Upper lobe of right lung (tissue), 1 donor: ENCODE results near the gene PRKG1. TPM values are rescaled to one million over a fixed set of nuclear protein-coding genes. Genes with fewer than 3 reads are reported as not detected.

Source experiments
- ATAC-seq: fragments of 200-7000 bp; cut with Tn5 transposase; one replicate; pipeline ENCODE4 v1.9.1; 2020; ENCODE audit warnings: mild to moderate bottlenecking, moderate library complexity
- DNase-seq: peaks from one replicate; pipeline ENCODE4 v3.0.0-alpha.2; 2020
- H3K27ac ChIP-seq: fragments of 200-600 bp; one replicate; pipeline ENCODE4 v1.8.0; 2022
- H3K27me3 ChIP-seq: fragments of 200-600 bp; one replicate; pipeline ENCODE4 v1.8.0; 2022; ENCODE audit warnings: mild to moderate bottlenecking
- H3K36me3 ChIP-seq: fragments of 200-600 bp; one replicate; pipeline ENCODE4 v1.8.0; 2022
- H3K4me1 ChIP-seq: fragments of 200-600 bp; one replicate; pipeline ENCODE4 v1.8.0; 2022
- H3K4me3 ChIP-seq: fragments of 200-600 bp; one replicate; pipeline ENCODE4 v1.8.0; 2022; ENCODE audit warnings: mild to moderate bottlenecking
- H3K9me3 ChIP-seq: fragments of 200-600 bp; one replicate; pipeline ENCODE4 v1.8.0; 2022
- intact Hi-C: fragments of 100-400 bp; cut with DNase I; formaldehyde crosslinking; loops from one replicate; pipeline ENCODE4 v1.11.0; 2022
- total RNA-seq: library from RNA; stranded (reverse); fragmentation: NEBNext Ultra II Directional; extraction: Animal tissue kit (Norgen Biotek cat#: 25700); gene quantifications from one replicate; pipeline ENCODE4 v1.2.1, GENCODE V29; 2021
- TF ChIP-seq, protein P1 (sequence below): fragments of 200-600 bp; IDR thresholded peaks from one replicate; pipeline ENCODE4 v1.8.0; 2022; ENCODE audit warnings: antibody characterized with exemption
- donor health status: DM: no; HTN: yes; CAD: no; lungs with severe emphysema.

The PRKG1 gene
- total RNA-seq, 1 donor from 2014 or later: 30.0 TPM

DNA sequence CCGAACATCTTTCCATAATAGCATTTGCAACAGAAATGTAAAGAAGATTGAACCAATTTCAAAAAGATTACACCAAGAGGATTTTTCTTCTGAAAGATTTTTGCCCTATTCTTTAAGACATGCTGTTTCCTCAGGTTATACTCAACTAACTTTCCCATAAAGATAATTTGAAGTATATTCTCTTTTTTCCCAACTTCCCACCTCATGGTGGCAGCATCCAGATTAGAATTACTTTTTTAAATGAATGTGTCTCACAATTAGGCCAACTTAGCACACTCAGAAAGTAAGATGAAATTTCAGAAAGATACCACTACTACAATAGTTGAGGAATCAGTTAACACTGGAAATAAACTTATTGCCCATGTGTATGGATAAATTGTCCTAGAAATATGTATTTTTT is 803.3 kb downstream of the PRKG1 start:
- no peak for DNase-seq
- TF ChIP-seq, protein P1, sequence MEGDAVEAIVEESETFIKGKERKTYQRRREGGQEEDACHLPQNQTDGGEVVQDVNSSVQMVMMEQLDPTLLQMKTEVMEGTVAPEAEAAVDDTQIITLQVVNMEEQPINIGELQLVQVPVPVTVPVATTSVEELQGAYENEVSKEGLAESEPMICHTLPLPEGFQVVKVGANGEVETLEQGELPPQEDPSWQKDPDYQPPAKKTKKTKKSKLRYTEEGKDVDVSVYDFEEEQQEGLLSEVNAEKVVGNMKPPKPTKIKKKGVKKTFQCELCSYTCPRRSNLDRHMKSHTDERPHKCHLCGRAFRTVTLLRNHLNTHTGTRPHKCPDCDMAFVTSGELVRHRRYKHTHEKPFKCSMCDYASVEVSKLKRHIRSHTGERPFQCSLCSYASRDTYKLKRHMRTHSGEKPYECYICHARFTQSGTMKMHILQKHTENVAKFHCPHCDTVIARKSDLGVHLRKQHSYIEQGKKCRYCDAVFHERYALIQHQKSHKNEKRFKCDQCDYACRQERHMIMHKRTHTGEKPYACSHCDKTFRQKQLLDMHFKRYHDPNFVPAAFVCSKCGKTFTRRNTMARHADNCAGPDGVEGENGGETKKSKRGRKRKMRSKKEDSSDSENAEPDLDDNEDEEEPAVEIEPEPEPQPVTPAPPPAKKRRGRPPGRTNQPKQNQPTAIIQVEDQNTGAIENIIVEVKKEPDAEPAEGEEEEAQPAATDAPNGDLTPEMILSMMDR: no peak
- Histone ChIP-seq H3K36me3 (no peaks in the 10 kb centered on the region), H3K4me1 (no peaks in the 10 kb centered on the region), H3K27ac (no peak overlapping the region), H3K27me3 (no peaks in the 10 kb centered on the region), H3K4me3 (no peak overlapping the region), H3K9me3 (no peaks in the 10 kb centered on the region)
- intact Hi-C loops: no loop called here
- no peak for ATAC-seq

DNA sequence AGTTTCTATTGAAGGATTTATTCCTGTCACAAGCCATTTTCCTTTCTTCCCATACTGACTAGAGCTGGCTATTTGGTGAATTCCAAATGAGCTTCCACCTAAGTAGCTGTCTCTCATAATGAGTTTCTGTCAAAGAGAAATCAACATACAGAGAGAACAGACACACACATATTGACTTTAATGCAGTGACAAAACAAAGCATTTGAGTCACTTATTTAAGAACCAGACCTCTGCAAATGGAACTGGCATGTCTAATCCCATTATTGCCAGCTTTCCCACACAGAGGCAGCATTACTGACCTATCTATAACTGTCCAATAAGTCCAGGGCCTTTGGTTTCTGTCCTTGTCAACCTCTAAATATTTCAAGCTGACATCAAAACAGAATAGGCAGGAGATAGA is 804.4 kb downstream of the PRKG1 start:
- DNase-seq (no peak), ATAC-seq (no peak)
- no peaks in the 10 kb centered on the region for H3K9me3 ChIP-seq
- intact Hi-C loops: no loop called here
- H3K27ac ChIP-seq: no peak overlapping the region
- H3K4me3 ChIP-seq: no peak overlapping the region
- H3K4me1 ChIP-seq: no peaks in the 10 kb centered on the region
- no peaks in the 10 kb centered on the region for H3K36me3 ChIP-seq
- H3K27me3 ChIP-seq: no peaks in the 10 kb centered on the region
- TF ChIP-seq, protein P1: no peak

DNA sequence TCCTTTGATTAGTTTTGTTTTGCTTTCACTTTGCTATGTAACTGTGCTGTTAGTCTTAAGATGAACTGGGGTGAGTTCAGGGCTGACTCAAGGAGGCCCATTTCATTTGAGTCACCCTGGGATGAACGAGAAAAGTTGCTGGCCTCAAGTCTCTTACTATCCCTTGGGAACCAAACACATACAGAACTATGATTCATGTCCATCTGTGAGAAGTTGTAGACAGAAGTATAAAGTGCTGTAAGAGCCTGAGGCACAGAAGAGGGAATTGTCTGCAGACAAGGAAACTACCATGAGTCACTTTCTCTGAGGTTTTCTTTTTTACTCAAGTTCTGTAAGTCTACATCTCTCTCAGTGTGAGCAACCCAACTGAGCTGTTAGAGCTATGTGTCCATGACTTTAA is 805.0 kb downstream of the PRKG1 start:
- Histone ChIP-seq H3K4me1 (no peaks in the 10 kb centered on the region), H3K27ac (no peak overlapping the region), H3K27me3 (no peaks in the 10 kb centered on the region), H3K36me3 (no peaks in the 10 kb centered on the region), H3K4me3 (no peak overlapping the region), H3K9me3 (no peaks in the 10 kb centered on the region)
- DNase-seq (no peak), ATAC-seq (peak; percentile 36)
- TF ChIP-seq, protein P1: no peak
- intact Hi-C loops: no loop called here

DNA sequence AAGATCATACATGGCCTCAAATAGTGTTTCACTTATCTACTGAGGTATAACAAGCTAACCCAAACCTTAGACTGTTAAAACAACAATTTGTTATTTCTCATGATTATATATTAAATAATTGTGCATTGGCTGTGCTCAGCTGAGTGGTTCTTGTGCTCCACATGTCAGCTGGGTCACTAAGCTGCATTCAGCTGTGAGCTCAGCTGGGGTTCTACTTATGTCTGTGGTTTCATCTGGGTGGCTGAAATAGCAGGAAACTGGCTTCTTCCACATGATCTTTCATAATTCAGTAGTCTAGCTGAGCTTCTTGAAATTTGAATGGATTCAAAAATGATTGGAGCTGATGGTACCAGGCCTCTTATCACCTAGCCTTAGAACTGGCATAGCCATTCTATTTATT is 806.9 kb downstream of the PRKG1 start:
- H3K4me3 ChIP-seq: no peak overlapping the region
- ATAC-seq: no peak
- no peaks in the 10 kb centered on the region for H3K4me1 ChIP-seq
- DNase-seq: no peak
- H3K27ac ChIP-seq: no peak overlapping the region
- TF ChIP-seq, protein P1: no peak
- no peaks in the 10 kb centered on the region for H3K27me3 ChIP-seq
- intact Hi-C loops: no loop called here
- H3K36me3 ChIP-seq: no peaks in the 10 kb centered on the region
- H3K9me3 ChIP-seq: no peaks in the 10 kb centered on the region

DNA sequence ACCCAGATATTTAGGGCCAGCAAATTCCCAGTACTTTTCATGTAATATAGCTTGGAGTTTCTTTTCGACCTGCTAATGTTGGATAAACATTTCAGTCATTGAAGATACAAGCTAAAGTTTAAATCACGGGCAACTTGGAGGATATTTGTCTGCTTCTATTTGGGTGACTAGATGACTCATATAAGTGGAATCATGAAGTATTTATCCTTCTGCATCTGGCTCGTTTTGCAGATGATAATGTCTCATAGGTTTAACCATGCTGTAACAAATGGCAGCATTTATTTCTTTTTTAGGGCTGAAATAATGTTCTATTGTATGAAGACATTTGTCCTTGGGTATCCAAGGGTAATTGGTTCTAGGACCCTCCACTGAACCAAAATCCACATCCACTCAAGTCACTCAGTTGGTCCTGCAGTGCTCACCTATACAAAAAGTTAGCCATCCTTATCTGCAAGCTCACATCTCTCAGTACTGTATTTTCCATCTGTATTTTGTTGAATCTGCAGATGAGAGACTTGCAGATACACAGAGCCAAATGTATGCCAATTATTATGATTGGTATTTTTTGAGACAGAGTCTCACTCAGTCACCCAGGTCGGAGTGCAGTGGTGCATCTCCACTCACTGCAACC is 812.3 kb downstream of the PRKG1 start:
- H3K36me3 ChIP-seq: no peaks in the 10 kb centered on the region
- intact Hi-C loops: no loop called here
- no peaks in the 10 kb centered on the region for H3K9me3 ChIP-seq
- TF ChIP-seq, protein P1: no peak
- H3K27ac ChIP-seq: no peak overlapping the region
- no peaks in the 10 kb centered on the region for H3K27me3 ChIP-seq
- no peaks in the 10 kb centered on the region for H3K4me1 ChIP-seq
- ATAC-seq: no peak
- H3K4me3 ChIP-seq: no peak overlapping the region
- no peak for DNase-seq

DNA sequence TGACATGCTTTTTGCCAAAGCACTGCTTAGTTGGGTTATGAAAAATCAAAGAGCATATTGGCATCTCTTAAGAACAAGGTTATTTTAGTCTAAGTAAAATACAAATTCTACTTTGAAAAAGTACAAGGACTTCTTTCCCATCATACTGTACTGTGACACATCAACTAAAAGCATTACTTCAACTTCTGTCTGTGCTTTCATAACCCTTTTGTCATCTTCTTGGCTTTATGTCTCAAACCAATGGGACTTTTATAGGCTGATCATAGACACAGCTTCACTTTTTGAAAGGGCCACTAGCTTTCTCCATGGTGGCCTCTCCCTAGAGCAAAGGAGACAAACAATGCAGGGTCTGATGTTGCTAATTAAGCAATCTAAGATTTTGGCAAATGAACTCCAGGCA is 814.0 kb downstream of the PRKG1 start:
- Histone ChIP-seq H3K36me3 (no peaks in the 10 kb centered on the region), H3K4me3 (no peak overlapping the region), H3K27me3 (no peaks in the 10 kb centered on the region), H3K27ac (no peak overlapping the region), H3K4me1 (no peaks in the 10 kb centered on the region), H3K9me3 (no peaks in the 10 kb centered on the region)
- ATAC-seq (no peak), DNase-seq (no peak)
- intact Hi-C loops: no loop called here
- TF ChIP-seq, protein P1: no peak
